Measurements from ENCODE around the gene E4F1. TPM values are rescaled to one million over a fixed set of nuclear protein-coding genes. Genes with fewer than 3 reads are reported as not detected.

The E4F1 gene
- total RNA-seq, 1 donor from 2014 or later: 33.7 TPM

- no peak overlapping the region for H3K4me3 ChIP-seq (ENCODE audit: low read depth, low read length)
- TF ChIP-seq, protein P1, sequence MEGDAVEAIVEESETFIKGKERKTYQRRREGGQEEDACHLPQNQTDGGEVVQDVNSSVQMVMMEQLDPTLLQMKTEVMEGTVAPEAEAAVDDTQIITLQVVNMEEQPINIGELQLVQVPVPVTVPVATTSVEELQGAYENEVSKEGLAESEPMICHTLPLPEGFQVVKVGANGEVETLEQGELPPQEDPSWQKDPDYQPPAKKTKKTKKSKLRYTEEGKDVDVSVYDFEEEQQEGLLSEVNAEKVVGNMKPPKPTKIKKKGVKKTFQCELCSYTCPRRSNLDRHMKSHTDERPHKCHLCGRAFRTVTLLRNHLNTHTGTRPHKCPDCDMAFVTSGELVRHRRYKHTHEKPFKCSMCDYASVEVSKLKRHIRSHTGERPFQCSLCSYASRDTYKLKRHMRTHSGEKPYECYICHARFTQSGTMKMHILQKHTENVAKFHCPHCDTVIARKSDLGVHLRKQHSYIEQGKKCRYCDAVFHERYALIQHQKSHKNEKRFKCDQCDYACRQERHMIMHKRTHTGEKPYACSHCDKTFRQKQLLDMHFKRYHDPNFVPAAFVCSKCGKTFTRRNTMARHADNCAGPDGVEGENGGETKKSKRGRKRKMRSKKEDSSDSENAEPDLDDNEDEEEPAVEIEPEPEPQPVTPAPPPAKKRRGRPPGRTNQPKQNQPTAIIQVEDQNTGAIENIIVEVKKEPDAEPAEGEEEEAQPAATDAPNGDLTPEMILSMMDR (conservative IDR thresholded peaks at IDR 0.05; ENCODE audit: low read depth, low read length): no peak
- no peak for DNase-seq (ENCODE audit: low read depth)
Measured at GRCh38 chr16:2177561-2177960, 45.8 kb upstream of the E4F1 start.

- H3K4me3 ChIP-seq (ENCODE audit: low read depth, low read length): no peak overlapping the region
- TF ChIP-seq, protein P1 (conservative IDR thresholded peaks at IDR 0.05; ENCODE audit: low read depth, low read length): no peak
- DNase-seq (ENCODE audit: low read depth): no peak
Measured at GRCh38 chr16:2178321-2179106, 44.9 kb upstream of the E4F1 start.

GRCh38 chr16:2179107-2179501 is 44.3 kb upstream of the E4F1 start:
- H3K4me3 ChIP-seq (ENCODE audit: low read depth, low read length): no peak overlapping the region
- no peak for DNase-seq (ENCODE audit: low read depth)
- TF ChIP-seq, protein P1 (conservative IDR thresholded peaks at IDR 0.05; ENCODE audit: low read depth, low read length): no peak

- H3K4me3 ChIP-seq (ENCODE audit: low read depth, low read length): no peak overlapping the region
- TF ChIP-seq, protein P1 (conservative IDR thresholded peaks at IDR 0.05; ENCODE audit: low read depth, low read length): no peak
- no peak for DNase-seq (ENCODE audit: low read depth)
Measured at GRCh38 chr16:2179576-2179975, 43.8 kb upstream of the E4F1 start.

- TF ChIP-seq, protein P1 (conservative IDR thresholded peaks at IDR 0.05; ENCODE audit: low read depth, low read length): no peak
Measured at GRCh38 chr16:2180461-2180860, 42.9 kb upstream of the E4F1 start.

DNA sequence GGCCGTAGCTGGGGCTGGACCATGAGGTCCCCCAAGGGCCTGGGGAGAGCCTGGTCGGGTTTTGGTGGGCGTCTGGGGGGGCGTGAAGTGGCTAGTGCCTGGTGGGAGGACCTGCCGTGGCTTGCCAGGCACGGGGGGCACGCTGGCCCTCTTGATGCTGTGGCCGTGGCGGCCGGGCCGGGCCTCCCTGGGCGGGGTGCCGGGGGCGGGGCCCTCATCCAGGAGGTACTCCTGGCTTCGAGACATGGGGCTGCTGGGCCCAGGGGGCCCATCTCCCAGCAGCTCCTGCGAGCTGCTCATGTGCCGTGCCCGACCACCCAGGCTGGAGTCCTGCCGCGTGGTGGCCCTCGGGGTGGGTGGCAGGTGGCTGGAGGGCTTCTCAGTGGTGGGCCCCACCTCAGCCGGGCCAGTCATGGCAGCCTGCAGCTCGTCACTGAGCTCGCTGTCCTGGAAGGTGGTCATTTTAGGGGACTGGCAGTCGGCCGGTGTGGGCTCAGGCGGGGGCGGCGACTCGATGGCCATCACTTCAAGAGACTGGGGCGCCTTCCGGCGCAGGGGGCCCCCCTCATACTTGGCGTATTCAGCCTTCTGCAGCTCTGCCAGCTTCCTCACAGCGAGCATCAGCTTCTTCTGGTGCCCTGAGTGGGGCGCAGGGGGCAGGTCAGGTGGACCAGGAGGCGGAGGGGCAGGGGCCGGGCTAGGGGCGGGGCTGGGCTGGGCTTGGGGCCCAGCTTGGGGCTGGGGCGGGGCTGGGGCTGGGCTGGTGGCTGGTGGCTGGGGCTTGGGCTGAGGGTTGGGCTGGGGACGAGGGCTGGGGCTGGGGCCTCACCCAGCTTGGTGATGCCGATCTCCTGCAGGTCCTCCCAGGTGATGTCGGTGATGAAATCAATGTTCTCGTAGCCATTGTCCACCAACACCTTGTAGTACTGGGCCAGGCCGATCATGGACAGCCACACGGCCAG is 42.1 kb upstream of the E4F1 start:
- DNase-seq (ENCODE audit: low read depth): no peak
- H3K4me3 ChIP-seq (ENCODE audit: low read depth, low read length): no peak overlapping the region

More at GRCh38 chr16:2180461-2180860, 42.9 kb upstream of the E4F1 start:
- no peak overlapping the region for H3K4me3 ChIP-seq (ENCODE audit: low read depth, low read length)
- no peak for DNase-seq (ENCODE audit: low read depth)

More for the DNA sequence above, 42.1 kb upstream of the E4F1 start:
- TF ChIP-seq, protein P1 (conservative IDR thresholded peaks at IDR 0.05; ENCODE audit: low read depth, low read length): no peak

Data from epithelial cell of proximal tubule (primary cell).